NCI-H1048 (cell line): Measurements from ENCODE around the gene ANO9.
"Not testable (repeated sequence)": the region's sequence is repeated elsewhere in the genome, so short reads cannot be mapped to it uniquely, and the experiment has no call there.

Source experiments
- DNase-seq: peaks from one replicate; lab custom pipeline; 2025; lab: John Stamatoyannopoulos, UW

ANO9 gene

GRCh38 chr11:471468-472145 lies 29.8 kb upstream of the ANO9 start:
- DNase-seq: no peak

- DNase-seq: no peak
Measured at GRCh38 chr11:469684-470560, 28.1 kb upstream of the ANO9 start.

- DNase-seq: not testable (repeated sequence)
Measured at GRCh38 chr11:469026-469683, 27.3 kb upstream of the ANO9 start.

- no peak for DNase-seq
Measured at GRCh38 chr11:468493-468892, 26.7 kb upstream of the ANO9 start.

- DNase-seq: no peak
Measured at GRCh38 chr11:468036-468435, 26.2 kb upstream of the ANO9 start.

- DNase-seq: no peak
Measured at GRCh38 chr11:465896-466530, 24.2 kb upstream of the ANO9 start.

- DNase-seq: no peak
Measured at GRCh38 chr11:464316-464715, 22.5 kb upstream of the ANO9 start.

GRCh38 chr11:462107-462890 lies 20.5 kb upstream of the ANO9 start:
- no peak for DNase-seq

- no peak for DNase-seq
Measured at GRCh38 chr11:461626-462025, 19.8 kb upstream of the ANO9 start.

- no peak for DNase-seq
Measured at GRCh38 chr11:460331-461199, 18.8 kb upstream of the ANO9 start.

- no peak for DNase-seq
Measured at GRCh38 chr11:459511-460220, 17.9 kb upstream of the ANO9 start.

GRCh38 chr11:457111-457760 lies 15.4 kb upstream of the ANO9 start:
- DNase-seq: no peak

GRCh38 chr11:456533-456932 lies 14.7 kb upstream of the ANO9 start:
- no peak for DNase-seq

GRCh38 chr11:455566-456147 lies 13.8 kb upstream of the ANO9 start:
- no peak for DNase-seq

GRCh38 chr11:454801-455565 lies 13.2 kb upstream of the ANO9 start:
- no peak for DNase-seq

- DNase-seq: no peak
Measured at GRCh38 chr11:454043-454442, 12.2 kb upstream of the ANO9 start.

- DNase-seq: no peak
Measured at GRCh38 chr11:453564-453963, 11.8 kb upstream of the ANO9 start.

- DNase-seq: no peak
Measured at GRCh38 chr11:452916-453527, 11.2 kb upstream of the ANO9 start.
